Stimulated activated CD4-positive, alpha-beta T cell treated with anti-CD3 and anti-CD28 coated beads, Interleukin-2, amount 100 ng/mL, for 4 hours (primary cell): ENCODE results near the gene TMEM79.

Experiments
- DNase-seq: peaks from one replicate; pipeline ENCODE4 v3.0.0-alpha.2; 2020; ENCODE audit warnings: low read depth

TMEM79 gene

GRCh38 chr1:156284112-156284511 is at the start of gene TMEM79:
TSS of gene TMEM79 (plus strand) at chr1:156284325. CDS start at chr1:156285227, 902 bp downstream.
- no peak for DNase-seq

GRCh38 chr1:156236164-156236563 is 48.0 kb upstream of the TMEM79 start:
- DNase-seq, result no peak

GRCh38 chr1:156238248-156238647 is 45.9 kb upstream of the TMEM79 start:
- no peak for DNase-seq

- DNase-seq, result no peak
Observed at GRCh38 chr1:156241311-156241811, 42.8 kb upstream of the TMEM79 start.

GRCh38 chr1:156241926-156242325 is 42.2 kb upstream of the TMEM79 start, which contains the start of gene BGLAP:
TSS of gene BGLAP (plus strand) at chr1:156242184. CDS start at chr1:156242232, 48 bp downstream.
- DNase-seq, result no peak

- DNase-seq, result no peak
Observed at GRCh38 chr1:156242738-156243137, 41.4 kb upstream of the TMEM79 start.

GRCh38 chr1:156244126-156244525 is 40.0 kb upstream of the TMEM79 start:
- DNase-seq, result no peak

- no peak for DNase-seq
Observed at GRCh38 chr1:156244712-156245111, 39.4 kb upstream of the TMEM79 start.

- no peak for DNase-seq
Observed at GRCh38 chr1:156245451-156246232, 38.5 kb upstream of the TMEM79 start.

- no peak for DNase-seq
Observed at GRCh38 chr1:156246241-156246780, 37.8 kb upstream of the TMEM79 start.

GRCh38 chr1:156246781-156247459 is 37.2 kb upstream of the TMEM79 start:
- DNase-seq, result no peak

GRCh38 chr1:156247460-156248322 is 36.4 kb upstream of the TMEM79 start, which contains the start of gene PAQR6:
TSS of gene PAQR6 (minus strand) at chr1:156248056. CDS start at chr1:156246731, 1,325 bp downstream.
- no peak for DNase-seq

GRCh38 chr1:156248323-156248683 is 35.8 kb upstream of the TMEM79 start:
- no peak for DNase-seq

- DNase-seq, result no peak
Observed at GRCh38 chr1:156249593-156249992, 34.5 kb upstream of the TMEM79 start.

GRCh38 chr1:156251527-156251926 is 32.6 kb upstream of the TMEM79 start:
- no peak for DNase-seq

GRCh38 chr1:156253634-156254033 is 30.5 kb upstream of the TMEM79 start:
- DNase-seq, result no peak

GRCh38 chr1:156257711-156258110 is 26.4 kb upstream of the TMEM79 start:
- no peak for DNase-seq

- DNase-seq, result no peak
Observed at GRCh38 chr1:156258859-156259258, 25.3 kb upstream of the TMEM79 start.

- DNase-seq, result no peak
Observed at GRCh38 chr1:156259805-156260204, 24.3 kb upstream of the TMEM79 start.

- DNase-seq, result no peak
Observed at GRCh38 chr1:156260896-156261295, 23.2 kb upstream of the TMEM79 start.

GRCh38 chr1:156262461-156263287 is 21.5 kb upstream of the TMEM79 start:
- DNase-seq, result no peak
